ENCODE data around the gene CYP2W1. TPM values are rescaled to one million over a fixed set of nuclear protein-coding genes. Genes with fewer than 3 reads are reported as not detected.

Gene CYP2W1
- total RNA-seq, 1 experiment from 2014 or later = not detected

DNA sequence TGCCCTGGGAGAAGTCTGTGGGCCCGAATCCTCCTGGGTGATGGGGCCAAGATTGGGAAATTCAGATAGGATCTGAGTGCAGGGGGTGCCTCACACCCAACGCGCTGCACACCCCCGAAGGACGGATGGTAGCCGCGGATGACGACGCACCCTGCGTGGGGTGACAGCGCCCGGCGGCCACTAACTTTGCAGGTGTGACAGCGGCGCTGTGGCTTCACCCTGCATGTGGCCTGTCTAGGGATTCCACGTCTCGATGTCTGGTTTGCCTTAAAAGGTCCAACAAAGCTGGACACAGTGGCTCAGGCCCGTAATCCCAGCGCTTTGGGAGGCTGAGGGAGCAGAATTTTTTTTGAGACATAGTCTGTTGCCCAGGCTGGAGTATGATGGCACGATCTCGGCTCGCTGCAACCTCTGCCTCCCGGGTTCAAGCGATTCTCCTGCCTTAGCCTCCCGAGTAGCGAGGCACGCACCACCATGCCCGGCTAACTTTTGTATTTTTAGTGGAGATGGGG is 47.1 kb upstream of the CYP2W1 start (continued):
- no peak for TF ChIP-seq ZBTB21 (CRISPR knock-in tag; IDR thresholded peaks at IDR 0.05; ENCODE audit: borderline replicate concordance)
- TF ChIP-seq, protein P1, sequence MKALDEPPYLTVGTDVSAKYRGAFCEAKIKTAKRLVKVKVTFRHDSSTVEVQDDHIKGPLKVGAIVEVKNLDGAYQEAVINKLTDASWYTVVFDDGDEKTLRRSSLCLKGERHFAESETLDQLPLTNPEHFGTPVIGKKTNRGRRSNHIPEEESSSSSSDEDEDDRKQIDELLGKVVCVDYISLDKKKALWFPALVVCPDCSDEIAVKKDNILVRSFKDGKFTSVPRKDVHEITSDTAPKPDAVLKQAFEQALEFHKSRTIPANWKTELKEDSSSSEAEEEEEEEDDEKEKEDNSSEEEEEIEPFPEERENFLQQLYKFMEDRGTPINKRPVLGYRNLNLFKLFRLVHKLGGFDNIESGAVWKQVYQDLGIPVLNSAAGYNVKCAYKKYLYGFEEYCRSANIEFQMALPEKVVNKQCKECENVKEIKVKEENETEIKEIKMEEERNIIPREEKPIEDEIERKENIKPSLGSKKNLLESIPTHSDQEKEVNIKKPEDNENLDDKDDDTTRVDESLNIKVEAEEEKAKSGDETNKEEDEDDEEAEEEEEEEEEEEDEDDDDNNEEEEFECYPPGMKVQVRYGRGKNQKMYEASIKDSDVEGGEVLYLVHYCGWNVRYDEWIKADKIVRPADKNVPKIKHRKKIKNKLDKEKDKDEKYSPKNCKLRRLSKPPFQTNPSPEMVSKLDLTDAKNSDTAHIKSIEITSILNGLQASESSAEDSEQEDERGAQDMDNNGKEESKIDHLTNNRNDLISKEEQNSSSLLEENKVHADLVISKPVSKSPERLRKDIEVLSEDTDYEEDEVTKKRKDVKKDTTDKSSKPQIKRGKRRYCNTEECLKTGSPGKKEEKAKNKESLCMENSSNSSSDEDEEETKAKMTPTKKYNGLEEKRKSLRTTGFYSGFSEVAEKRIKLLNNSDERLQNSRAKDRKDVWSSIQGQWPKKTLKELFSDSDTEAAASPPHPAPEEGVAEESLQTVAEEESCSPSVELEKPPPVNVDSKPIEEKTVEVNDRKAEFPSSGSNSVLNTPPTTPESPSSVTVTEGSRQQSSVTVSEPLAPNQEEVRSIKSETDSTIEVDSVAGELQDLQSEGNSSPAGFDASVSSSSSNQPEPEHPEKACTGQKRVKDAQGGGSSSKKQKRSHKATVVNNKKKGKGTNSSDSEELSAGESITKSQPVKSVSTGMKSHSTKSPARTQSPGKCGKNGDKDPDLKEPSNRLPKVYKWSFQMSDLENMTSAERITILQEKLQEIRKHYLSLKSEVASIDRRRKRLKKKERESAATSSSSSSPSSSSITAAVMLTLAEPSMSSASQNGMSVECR (CRISPR knock-in tag; IDR thresholded peaks at IDR 0.05; ENCODE audit: borderline replicate concordance) = no peak
- TF ChIP-seq, protein P2, sequence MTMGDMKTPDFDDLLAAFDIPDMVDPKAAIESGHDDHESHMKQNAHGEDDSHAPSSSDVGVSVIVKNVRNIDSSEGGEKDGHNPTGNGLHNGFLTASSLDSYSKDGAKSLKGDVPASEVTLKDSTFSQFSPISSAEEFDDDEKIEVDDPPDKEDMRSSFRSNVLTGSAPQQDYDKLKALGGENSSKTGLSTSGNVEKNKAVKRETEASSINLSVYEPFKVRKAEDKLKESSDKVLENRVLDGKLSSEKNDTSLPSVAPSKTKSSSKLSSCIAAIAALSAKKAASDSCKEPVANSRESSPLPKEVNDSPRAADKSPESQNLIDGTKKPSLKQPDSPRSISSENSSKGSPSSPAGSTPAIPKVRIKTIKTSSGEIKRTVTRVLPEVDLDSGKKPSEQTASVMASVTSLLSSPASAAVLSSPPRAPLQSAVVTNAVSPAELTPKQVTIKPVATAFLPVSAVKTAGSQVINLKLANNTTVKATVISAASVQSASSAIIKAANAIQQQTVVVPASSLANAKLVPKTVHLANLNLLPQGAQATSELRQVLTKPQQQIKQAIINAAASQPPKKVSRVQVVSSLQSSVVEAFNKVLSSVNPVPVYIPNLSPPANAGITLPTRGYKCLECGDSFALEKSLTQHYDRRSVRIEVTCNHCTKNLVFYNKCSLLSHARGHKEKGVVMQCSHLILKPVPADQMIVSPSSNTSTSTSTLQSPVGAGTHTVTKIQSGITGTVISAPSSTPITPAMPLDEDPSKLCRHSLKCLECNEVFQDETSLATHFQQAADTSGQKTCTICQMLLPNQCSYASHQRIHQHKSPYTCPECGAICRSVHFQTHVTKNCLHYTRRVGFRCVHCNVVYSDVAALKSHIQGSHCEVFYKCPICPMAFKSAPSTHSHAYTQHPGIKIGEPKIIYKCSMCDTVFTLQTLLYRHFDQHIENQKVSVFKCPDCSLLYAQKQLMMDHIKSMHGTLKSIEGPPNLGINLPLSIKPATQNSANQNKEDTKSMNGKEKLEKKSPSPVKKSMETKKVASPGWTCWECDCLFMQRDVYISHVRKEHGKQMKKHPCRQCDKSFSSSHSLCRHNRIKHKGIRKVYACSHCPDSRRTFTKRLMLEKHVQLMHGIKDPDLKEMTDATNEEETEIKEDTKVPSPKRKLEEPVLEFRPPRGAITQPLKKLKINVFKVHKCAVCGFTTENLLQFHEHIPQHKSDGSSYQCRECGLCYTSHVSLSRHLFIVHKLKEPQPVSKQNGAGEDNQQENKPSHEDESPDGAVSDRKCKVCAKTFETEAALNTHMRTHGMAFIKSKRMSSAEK (CRISPR knock-in tag; IDR thresholded peaks at IDR 0.05; ENCODE audit: borderline replicate concordance) = no peak
- no peak for TF ChIP-seq GTF2I (CRISPR knock-in tag; conservative IDR thresholded peaks at IDR 0.05)

DNA sequence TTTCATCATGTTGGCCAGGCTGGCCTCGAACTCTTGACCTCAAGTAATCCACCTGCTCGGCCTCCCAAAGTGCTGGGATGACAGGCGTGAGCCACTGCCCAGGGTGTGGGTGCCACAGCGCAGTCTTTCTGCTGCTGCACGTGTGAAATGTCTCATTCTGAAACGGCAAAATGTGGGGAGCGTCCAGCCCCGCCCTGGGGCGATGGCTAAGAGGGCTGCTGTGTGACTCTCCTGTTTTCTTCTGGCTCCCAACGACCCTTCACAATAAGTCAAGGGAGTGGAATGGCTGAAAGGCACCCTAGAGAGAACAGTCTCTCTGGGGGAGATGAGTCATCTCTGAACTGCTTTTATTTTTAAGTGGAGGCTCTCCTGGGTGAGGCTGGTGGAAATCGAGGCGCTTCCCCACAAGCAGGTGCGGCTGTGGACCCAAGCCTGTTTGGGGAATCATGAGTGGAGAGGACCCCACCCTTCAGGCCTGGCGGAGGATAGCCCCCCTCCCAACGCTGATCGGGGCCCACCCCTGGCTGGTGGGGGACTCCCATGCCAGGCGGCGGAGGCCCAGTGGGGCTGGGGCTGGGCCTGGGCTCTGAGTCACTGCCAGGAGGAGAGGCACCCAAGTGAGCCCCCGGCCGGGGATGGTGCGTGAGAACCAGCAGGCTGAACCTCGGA is 46.5 kb upstream of the CYP2W1 start:
- ChIA-PET CTCF (no interaction called here), POLR2A (no interaction called here)
- Mint-ChIP-seq H3K27me3 (ENCODE audit: low read depth) (peaks cover 19% of the 10 kb centered on the region), H3K27ac (0 out of 2 replicates have a peak overlapping the region, but pooled peaks have one; percentile 32), H3K4me1 (no peaks in the 10 kb centered on the region), H3K4me3 (no peak overlapping the region), H3K36me3 (no peaks in the 10 kb centered on the region), H3K9me3 (peaks cover 4% of the 10 kb centered on the region; the same call in 1 of the 2 replicates)
- ATAC-seq = no peak
- no peak for DNase-seq (ENCODE audit: low spot score)
- TF ChIP-seq, protein P3, sequence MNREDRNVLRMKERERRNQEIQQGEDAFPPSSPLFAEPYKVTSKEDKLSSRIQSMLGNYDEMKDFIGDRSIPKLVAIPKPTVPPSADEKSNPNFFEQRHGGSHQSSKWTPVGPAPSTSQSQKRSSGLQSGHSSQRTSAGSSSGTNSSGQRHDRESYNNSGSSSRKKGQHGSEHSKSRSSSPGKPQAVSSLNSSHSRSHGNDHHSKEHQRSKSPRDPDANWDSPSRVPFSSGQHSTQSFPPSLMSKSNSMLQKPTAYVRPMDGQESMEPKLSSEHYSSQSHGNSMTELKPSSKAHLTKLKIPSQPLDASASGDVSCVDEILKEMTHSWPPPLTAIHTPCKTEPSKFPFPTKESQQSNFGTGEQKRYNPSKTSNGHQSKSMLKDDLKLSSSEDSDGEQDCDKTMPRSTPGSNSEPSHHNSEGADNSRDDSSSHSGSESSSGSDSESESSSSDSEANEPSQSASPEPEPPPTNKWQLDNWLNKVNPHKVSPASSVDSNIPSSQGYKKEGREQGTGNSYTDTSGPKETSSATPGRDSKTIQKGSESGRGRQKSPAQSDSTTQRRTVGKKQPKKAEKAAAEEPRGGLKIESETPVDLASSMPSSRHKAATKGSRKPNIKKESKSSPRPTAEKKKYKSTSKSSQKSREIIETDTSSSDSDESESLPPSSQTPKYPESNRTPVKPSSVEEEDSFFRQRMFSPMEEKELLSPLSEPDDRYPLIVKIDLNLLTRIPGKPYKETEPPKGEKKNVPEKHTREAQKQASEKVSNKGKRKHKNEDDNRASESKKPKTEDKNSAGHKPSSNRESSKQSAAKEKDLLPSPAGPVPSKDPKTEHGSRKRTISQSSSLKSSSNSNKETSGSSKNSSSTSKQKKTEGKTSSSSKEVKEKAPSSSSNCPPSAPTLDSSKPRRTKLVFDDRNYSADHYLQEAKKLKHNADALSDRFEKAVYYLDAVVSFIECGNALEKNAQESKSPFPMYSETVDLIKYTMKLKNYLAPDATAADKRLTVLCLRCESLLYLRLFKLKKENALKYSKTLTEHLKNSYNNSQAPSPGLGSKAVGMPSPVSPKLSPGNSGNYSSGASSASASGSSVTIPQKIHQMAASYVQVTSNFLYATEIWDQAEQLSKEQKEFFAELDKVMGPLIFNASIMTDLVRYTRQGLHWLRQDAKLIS (CRISPR knock-in tag; IDR thresholded peaks at IDR 0.05; ENCODE audit: borderline replicate concordance) = no peak
- TF ChIP-seq, protein P4, sequence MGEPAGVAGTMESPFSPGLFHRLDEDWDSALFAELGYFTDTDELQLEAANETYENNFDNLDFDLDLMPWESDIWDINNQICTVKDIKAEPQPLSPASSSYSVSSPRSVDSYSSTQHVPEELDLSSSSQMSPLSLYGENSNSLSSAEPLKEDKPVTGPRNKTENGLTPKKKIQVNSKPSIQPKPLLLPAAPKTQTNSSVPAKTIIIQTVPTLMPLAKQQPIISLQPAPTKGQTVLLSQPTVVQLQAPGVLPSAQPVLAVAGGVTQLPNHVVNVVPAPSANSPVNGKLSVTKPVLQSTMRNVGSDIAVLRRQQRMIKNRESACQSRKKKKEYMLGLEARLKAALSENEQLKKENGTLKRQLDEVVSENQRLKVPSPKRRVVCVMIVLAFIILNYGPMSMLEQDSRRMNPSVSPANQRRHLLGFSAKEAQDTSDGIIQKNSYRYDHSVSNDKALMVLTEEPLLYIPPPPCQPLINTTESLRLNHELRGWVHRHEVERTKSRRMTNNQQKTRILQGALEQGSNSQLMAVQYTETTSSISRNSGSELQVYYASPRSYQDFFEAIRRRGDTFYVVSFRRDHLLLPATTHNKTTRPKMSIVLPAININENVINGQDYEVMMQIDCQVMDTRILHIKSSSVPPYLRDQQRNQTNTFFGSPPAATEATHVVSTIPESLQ (CRISPR knock-in tag; IDR thresholded peaks at IDR 0.05) = no peak
- TF ChIP-seq ELF4 (CRISPR knock-in tag; IDR thresholded peaks at IDR 0.05; ENCODE audit: low read depth) = no peak
- TF ChIP-seq ZBTB21 (CRISPR knock-in tag; IDR thresholded peaks at IDR 0.05; ENCODE audit: borderline replicate concordance) = no peak
- TF ChIP-seq, protein P5, sequence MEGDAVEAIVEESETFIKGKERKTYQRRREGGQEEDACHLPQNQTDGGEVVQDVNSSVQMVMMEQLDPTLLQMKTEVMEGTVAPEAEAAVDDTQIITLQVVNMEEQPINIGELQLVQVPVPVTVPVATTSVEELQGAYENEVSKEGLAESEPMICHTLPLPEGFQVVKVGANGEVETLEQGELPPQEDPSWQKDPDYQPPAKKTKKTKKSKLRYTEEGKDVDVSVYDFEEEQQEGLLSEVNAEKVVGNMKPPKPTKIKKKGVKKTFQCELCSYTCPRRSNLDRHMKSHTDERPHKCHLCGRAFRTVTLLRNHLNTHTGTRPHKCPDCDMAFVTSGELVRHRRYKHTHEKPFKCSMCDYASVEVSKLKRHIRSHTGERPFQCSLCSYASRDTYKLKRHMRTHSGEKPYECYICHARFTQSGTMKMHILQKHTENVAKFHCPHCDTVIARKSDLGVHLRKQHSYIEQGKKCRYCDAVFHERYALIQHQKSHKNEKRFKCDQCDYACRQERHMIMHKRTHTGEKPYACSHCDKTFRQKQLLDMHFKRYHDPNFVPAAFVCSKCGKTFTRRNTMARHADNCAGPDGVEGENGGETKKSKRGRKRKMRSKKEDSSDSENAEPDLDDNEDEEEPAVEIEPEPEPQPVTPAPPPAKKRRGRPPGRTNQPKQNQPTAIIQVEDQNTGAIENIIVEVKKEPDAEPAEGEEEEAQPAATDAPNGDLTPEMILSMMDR (IDR thresholded peaks at IDR 0.05) = no peak
- TF ChIP-seq, protein P6, sequence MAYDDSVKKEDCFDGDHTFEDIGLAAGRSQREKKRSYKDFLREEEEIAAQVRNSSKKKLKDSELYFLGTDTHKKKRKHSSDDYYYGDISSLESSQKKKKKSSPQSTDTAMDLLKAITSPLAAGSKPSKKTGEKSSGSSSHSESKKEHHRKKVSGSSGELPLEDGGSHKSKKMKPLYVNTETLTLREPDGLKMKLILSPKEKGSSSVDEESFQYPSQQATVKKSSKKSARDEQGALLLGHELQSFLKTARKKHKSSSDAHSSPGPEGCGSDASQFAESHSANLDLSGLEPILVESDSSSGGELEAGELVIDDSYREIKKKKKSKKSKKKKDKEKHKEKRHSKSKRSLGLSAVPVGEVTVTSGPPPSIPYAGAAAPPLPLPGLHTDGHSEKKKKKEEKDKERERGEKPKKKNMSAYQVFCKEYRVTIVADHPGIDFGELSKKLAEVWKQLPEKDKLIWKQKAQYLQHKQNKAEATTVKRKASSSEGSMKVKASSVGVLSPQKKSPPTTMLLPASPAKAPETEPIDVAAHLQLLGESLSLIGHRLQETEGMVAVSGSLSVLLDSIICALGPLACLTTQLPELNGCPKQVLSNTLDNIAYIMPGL (CRISPR knock-in tag; IDR thresholded peaks at IDR 0.05) = no peak
- TF ChIP-seq MXD4 (CRISPR knock-in tag; IDR thresholded peaks at IDR 0.05; ENCODE audit: borderline replicate concordance) = no peak
